HL-60 (cell line): ENCODE data around the gene TRAIP.

ENCODE experiments used
- POLR2AphosphoS5 ChIP-seq: IDR thresholded peaks from 2 replicates; pipeline ENCODE4 v1.6.1; 2012; ENCODE audit warnings: low read depth
- REST ChIP-seq: IDR thresholded peaks from 2 replicates; pipeline ENCODE4 v1.6.1; 2012; ENCODE audit warnings: low read depth; ENCODE audit not compliant: insufficient replicate concordance
- TF ChIP-seq, protein P1 (sequence below): IDR thresholded peaks from one replicate; pipeline ENCODE4 v1.5.1; 2011; ENCODE audit warnings: low read length, control low read depth, inconsistent platforms; ENCODE audit not compliant: insufficient read depth

DNA sequence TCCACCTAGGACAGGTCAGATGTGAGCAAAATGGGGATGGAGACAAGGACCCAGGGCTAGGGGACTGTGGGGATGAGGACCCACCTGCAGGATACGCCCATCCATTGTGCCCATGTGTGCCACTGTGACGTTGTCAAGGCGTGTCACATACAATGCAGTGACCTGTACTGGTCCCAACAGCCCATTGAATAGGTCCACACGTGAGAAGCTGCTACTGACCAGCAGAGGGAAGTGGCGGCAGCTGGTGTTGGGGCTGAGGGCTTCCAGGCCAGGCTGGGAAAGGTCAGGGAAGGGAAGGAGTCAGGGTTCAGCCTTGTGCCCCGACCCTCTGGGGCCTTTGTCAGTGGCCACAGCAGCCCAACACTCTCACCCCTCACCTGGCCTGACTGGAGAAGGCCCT lies 42.6 kb upstream of the TRAIP start:
- TF ChIP-seq, protein P1, sequence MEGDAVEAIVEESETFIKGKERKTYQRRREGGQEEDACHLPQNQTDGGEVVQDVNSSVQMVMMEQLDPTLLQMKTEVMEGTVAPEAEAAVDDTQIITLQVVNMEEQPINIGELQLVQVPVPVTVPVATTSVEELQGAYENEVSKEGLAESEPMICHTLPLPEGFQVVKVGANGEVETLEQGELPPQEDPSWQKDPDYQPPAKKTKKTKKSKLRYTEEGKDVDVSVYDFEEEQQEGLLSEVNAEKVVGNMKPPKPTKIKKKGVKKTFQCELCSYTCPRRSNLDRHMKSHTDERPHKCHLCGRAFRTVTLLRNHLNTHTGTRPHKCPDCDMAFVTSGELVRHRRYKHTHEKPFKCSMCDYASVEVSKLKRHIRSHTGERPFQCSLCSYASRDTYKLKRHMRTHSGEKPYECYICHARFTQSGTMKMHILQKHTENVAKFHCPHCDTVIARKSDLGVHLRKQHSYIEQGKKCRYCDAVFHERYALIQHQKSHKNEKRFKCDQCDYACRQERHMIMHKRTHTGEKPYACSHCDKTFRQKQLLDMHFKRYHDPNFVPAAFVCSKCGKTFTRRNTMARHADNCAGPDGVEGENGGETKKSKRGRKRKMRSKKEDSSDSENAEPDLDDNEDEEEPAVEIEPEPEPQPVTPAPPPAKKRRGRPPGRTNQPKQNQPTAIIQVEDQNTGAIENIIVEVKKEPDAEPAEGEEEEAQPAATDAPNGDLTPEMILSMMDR, result no peak
- TF ChIP-seq POLR2AphosphoS5 (no peak), REST (no peak)
